Measurements from ENCODE around the gene ZNF273.

The ZNF273 gene

GRCh38 chr7:64876792-64877713 is 26.0 kb upstream of the ZNF273 start:
- DNase-seq (ENCODE audit: low read depth in 2 of 2) = no peak

- no peak for DNase-seq (ENCODE audit: low read depth in 2 of 2)
Measured at GRCh38 chr7:64877714-64878610, 25.1 kb upstream of the ZNF273 start.

GRCh38 chr7:64878684-64879083 is 24.4 kb upstream of the ZNF273 start:
- DNase-seq (ENCODE audit: low read depth in 2 of 2) = no peak

GRCh38 chr7:64879086-64879730 is 23.9 kb upstream of the ZNF273 start:
- DNase-seq (ENCODE audit: low read depth in 2 of 2) = no peak

GRCh38 chr7:64879800-64880199 is 23.3 kb upstream of the ZNF273 start:
- no peak for DNase-seq (ENCODE audit: low read depth in 2 of 2)

GRCh38 chr7:64880322-64881297 is 22.5 kb upstream of the ZNF273 start:
- no peak for DNase-seq (ENCODE audit: low read depth in 2 of 2)

GRCh38 chr7:64881461-64882287 is 21.4 kb upstream of the ZNF273 start:
- DNase-seq (ENCODE audit: low read depth in 2 of 2) = no peak

- DNase-seq (ENCODE audit: low read depth in 2 of 2) = no peak
Measured at GRCh38 chr7:64882341-64883112, 20.5 kb upstream of the ZNF273 start.

- no peak for DNase-seq (ENCODE audit: low read depth in 2 of 2)
Measured at GRCh38 chr7:64883113-64883905, 19.8 kb upstream of the ZNF273 start.

GRCh38 chr7:64884085-64884912 is 18.8 kb upstream of the ZNF273 start:
- DNase-seq (ENCODE audit: low read depth in 2 of 2) = no peak

- no peak for DNase-seq (ENCODE audit: low read depth in 2 of 2)
Measured at GRCh38 chr7:64884913-64885370, 18.1 kb upstream of the ZNF273 start.

GRCh38 chr7:64885520-64886240 is 17.4 kb upstream of the ZNF273 start:
- DNase-seq (ENCODE audit: low read depth in 2 of 2) = no peak

- no peak for DNase-seq (ENCODE audit: low read depth in 2 of 2)
Measured at GRCh38 chr7:64886956-64887545, 16.0 kb upstream of the ZNF273 start.

- no peak for DNase-seq (ENCODE audit: low read depth in 2 of 2)
Measured at GRCh38 chr7:64887756-64888508, 15.1 kb upstream of the ZNF273 start.

- DNase-seq (ENCODE audit: low read depth in 2 of 2) = no peak
Measured at GRCh38 chr7:64888561-64888900, 14.5 kb upstream of the ZNF273 start.

Measured in fibroblast of skin of left biceps (primary cell).